Stimulated activated CD4-positive, alpha-beta T cell treated with anti-CD3 and anti-CD28 coated beads, Interleukin-12 subunit alpha, Interleukin-12 subunit beta, amount 100 ng/mL, for 24 hours (primary cell): ENCODE results near the gene TSR3.

ENCODE experiments used
- DNase-seq, 2 experiments: peaks; one replicate each; pipeline ENCODE4 v3.0.0-alpha.2; 2020; ENCODE audit warnings: low read depth in 2 of 2

The TSR3 gene

GRCh38 chr16:1351582-1352362, at the start of gene TSR3, which contains the start of gene GNPTG:
TSR3 (minus strand) TSS chr16:1351878; CDS start chr16:1351804, 74 bp downstream.
GNPTG (plus strand) TSS chr16:1351931; CDS start chr16:1351966, 35 bp downstream.
- peak; percentile 73 for DNase-seq

- no peak for DNase-seq
Observed at GRCh38 chr16:1401061-1401757, 49.5 kb upstream of the TSR3 start.

GRCh38 chr16:1398826-1399581, 47.3 kb upstream of the TSR3 start:
- DNase-seq, result no peak

GRCh38 chr16:1398351-1398750, 46.7 kb upstream of the TSR3 start:
- DNase-seq, result no peak

GRCh38 chr16:1397779-1398178, 46.1 kb upstream of the TSR3 start:
- no peak for DNase-seq

GRCh38 chr16:1395444-1396031, 43.9 kb upstream of the TSR3 start:
- no peak for DNase-seq

GRCh38 chr16:1394367-1394951, 42.8 kb upstream of the TSR3 start:
- no peak for DNase-seq

GRCh38 chr16:1393613-1394176, 42.0 kb upstream of the TSR3 start:
- DNase-seq, result no peak

GRCh38 chr16:1392826-1393225, 41.1 kb upstream of the TSR3 start:
- no peak for DNase-seq

GRCh38 chr16:1390239-1390779, 38.6 kb upstream of the TSR3 start:
- no peak for DNase-seq

- no peak for DNase-seq
Observed at GRCh38 chr16:1389762-1390161, 38.1 kb upstream of the TSR3 start.

GRCh38 chr16:1387331-1387730, 35.7 kb upstream of the TSR3 start:
- no peak for DNase-seq

- no peak for DNase-seq
Observed at GRCh38 chr16:1385232-1385631, 33.6 kb upstream of the TSR3 start.

GRCh38 chr16:1383556-1383955, 31.9 kb upstream of the TSR3 start:
- DNase-seq, result no peak

- DNase-seq, result no peak
Observed at GRCh38 chr16:1381612-1382406, 30.1 kb upstream of the TSR3 start.

- no peak for DNase-seq
Observed at GRCh38 chr16:1380195-1380594, 28.5 kb upstream of the TSR3 start.

- peak; percentile 55 to 70 for DNase-seq
Observed at GRCh38 chr16:1379304-1380076, 27.8 kb upstream of the TSR3 start.

- DNase-seq, result peak; percentile 49 to 63
Observed at GRCh38 chr16:1378804-1379303, 27.2 kb upstream of the TSR3 start.
